GM23338 (cell line): ENCODE data around the gene ATF6.

Source experiments
- CTCF ChIP-seq, 2 experiments: fragments of 200-600 bp in 1 of 2; sonication (generic) in 1 of 2; conservative IDR thresholded peaks; 2 replicates each; pipeline versions ENCODE4 v1.5.1 to v1.6.1; 2016 to 2017; ENCODE audit warnings: antibody characterized with exemption in 2 of 2, low read depth in 2 of 2, mild to moderate bottlenecking in 2 of 2, moderate library complexity in 1 of 2
- POLR2AphosphoS5 ChIP-seq: IDR thresholded peaks from 2 replicates; pipeline ENCODE4 v1.6.1; 2016; ENCODE audit warnings: antibody characterized with exemption, low read depth
- STAT1 ChIP-seq: IDR thresholded peaks from one replicate; pipeline ENCODE4 v1.6.1; 2016; ENCODE audit warnings: antibody characterized with exemption; ENCODE audit not compliant: unreplicated experiment

- TF ChIP-seq CTCF (conservative IDR thresholded peaks at IDR 0.05; ENCODE audit: low read depth in 2 of 2) (no peak), POLR2AphosphoS5 (no peak), STAT1 (no peak)
Observed at GRCh38 chr1:161866241-161866640, 100.1 kb downstream of the ATF6 start.
